SU-DHL-6 (cell line): ENCODE data around the gene LIX1L.

Experiments used
- CTCF ChIP-seq: fragments of 200-600 bp; sonication (generic); IDR thresholded peaks from one replicate; pipeline ENCODE4 v1.5.1; 2017; ENCODE audit warnings: antibody characterized with exemption, mild to moderate bottlenecking, low read length, moderate library complexity; ENCODE audit not compliant: insufficient read depth, poor library complexity, severe bottlenecking
- EZH2phosphoT487 ChIP-seq: fragments of 200-600 bp; sonication (generic), shearing (Covaris generic); conservative IDR thresholded peaks from 2 replicates; pipeline ENCODE4 v1.6.1; 2018; ENCODE audit warnings: mild to moderate bottlenecking, antibody characterized with exemption, low read length, moderate library complexity, mixed read lengths

- TF ChIP-seq CTCF = no peak
- TF ChIP-seq EZH2phosphoT487 = no peak
Observed at GRCh38 chr1:145985129-145985501, 27.3 kb upstream of the LIX1L start.
